HG03135 (cell line): Measurements from ENCODE around the gene BHLHE23.
"Not testable (repeated sequence)": the region's sequence is repeated elsewhere in the genome, so short reads cannot be mapped to it uniquely, and the experiment has no call there.

Experiments used
- ATAC-seq: cut with Tn5 transposase; IDR thresholded peaks from one replicate; pipeline ENCODE4 v1.9.1; 2021; ENCODE audit warnings: mild to moderate bottlenecking, moderate library complexity; ENCODE audit not compliant: unreplicated experiment

The BHLHE23 gene

GRCh38 chr20:62962891-62963613, 43.7 kb downstream of the BHLHE23 start:
- ATAC-seq: no peak

GRCh38 chr20:62962221-62962879, 44.4 kb downstream of the BHLHE23 start:
- no peak for ATAC-seq

- no peak for ATAC-seq
Measured at GRCh38 chr20:62961799-62962198, 45.0 kb downstream of the BHLHE23 start.

GRCh38 chr20:62961310-62961783, 45.4 kb downstream of the BHLHE23 start:
- no peak for ATAC-seq

GRCh38 chr20:62960446-62961309, 46.1 kb downstream of the BHLHE23 start:
- ATAC-seq: not testable (repeated sequence)

GRCh38 chr20:62959998-62960436, 46.7 kb downstream of the BHLHE23 start:
- ATAC-seq: no peak

GRCh38 chr20:62959101-62959971, 47.4 kb downstream of the BHLHE23 start:
- ATAC-seq: no peak

GRCh38 chr20:62958388-62959100, 48.2 kb downstream of the BHLHE23 start:
- ATAC-seq: no peak

GRCh38 chr20:62957136-62958117, 49.3 kb downstream of the BHLHE23 start:
- no peak for ATAC-seq

- ATAC-seq: no peak
Measured at GRCh38 chr20:62956387-62957135, 50.2 kb downstream of the BHLHE23 start.
